HG03565 (cell line): Measurements from ENCODE around the gene PPFIBP2.

ENCODE experiments used
- ATAC-seq: cut with Tn5 transposase; IDR thresholded peaks from one replicate; pipeline ENCODE4 v1.9.1; 2021; ENCODE audit warnings: mild to moderate bottlenecking, moderate library complexity; ENCODE audit not compliant: unreplicated experiment

PPFIBP2 gene

DNA sequence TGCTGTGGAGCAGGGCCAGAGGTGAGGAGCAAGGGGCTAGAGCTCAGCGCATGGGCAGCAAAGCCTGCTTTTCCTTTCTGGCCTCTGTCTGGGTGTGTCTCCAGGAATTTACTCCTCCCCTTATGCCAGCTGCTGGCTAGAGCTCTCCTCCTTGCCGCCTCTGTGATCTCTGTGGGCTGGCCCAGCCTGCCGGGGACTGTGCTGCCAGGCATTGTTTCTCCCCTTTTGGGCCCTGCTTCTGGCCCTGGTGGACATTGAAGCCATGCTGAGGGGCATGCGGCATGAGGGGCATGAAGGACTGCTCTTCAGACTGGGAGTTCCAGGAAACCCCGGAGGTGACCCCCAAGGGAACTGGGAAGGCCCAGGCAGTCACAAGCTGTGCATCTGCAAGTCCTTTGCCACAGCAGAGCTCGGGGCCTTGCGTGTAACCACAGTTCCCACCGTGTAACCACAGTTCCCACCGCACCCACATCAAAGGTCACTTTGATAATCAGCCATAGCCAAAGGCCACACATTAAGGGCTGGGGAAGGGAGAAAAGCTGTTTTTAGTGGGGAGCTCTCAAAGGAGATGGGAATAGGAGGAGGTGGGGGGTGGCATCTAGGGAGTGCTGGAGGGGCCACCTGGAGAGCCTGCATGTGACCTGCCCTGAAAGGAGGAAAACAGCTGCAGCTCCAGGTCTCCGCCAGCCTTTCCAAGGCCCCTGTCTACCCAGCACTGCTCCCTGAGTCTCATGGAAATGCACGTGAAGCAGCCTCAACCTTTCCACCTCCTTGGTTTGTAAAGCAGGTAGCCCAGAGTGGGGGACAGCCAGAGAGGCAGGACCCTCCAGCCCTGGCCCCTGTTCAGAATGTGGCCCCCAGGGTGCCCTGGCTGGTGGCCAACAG, 62.3 kb downstream of the PPFIBP2 start:
- ATAC-seq = no peak

DNA sequence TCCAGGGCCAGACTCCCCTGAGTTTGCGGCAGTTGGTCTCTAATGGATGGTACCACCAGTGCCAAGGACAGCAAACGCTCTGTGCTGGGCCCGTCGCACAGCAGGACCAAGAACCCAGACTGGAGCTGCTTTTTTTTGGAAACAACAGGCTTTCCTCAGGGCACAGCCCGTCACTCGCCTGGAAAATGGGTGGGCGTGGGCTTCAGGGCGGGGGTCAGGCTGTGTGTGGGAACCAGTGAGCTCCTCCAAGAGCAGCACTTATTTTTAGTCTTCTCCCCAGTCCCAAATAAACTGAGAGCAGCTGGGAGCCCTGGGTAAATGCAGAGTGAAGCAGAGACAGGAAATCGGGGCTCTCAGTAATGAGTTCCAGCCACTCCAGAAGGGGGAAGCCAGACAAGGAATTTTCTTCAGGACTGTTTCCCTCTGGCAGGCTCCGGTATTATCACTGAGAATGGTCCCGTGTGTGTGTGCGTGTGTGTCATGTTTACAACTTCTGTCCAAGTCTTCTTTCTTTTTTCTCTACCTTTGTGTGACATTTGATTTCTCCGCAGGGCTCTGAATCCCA, 63.0 kb downstream of the PPFIBP2 start:
- no peak for ATAC-seq

DNA sequence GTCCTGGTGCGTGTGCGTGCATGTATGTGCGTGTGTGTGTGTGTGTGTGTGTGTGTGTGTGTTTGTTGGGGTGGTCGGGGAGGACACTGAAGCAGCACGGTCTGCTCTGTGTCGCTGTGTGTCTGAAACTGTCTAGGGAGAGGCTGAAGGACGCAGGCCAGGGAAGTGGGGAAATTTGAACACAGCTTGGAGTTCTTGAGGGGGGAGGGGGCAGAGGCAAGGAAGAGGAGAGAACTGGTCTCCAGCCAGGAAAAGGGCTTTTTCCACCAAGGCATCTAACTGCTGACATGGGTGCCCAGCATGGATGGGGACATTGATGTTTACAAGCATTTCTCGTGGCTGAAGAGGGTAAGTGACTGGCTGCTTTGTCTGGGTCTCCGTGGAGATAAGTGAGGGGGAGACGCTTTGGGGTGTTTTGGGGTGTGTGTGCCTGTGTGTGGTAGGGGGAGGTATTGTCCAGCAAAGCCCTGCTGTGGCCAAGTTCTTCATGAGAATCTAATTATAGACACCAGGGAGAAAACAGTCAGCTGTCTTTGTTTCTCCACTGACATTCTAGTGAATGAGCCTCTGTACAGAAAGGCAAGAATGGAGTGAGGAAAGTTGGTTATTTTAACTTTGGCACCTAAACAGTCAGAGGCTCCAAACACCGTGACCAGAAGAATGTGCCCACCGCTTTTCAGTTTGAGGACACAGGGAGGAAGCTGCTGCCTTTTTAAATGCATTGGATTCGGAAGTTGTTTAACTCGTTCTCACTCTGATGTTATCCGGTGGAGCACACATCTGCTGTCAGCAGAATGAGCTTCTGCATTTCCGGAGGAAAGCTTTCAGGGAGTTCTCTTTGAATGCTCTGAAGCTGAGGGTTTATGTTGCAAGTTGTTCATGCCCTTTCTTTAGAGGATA, 63.7 kb downstream of the PPFIBP2 start:
- no peak for ATAC-seq

DNA sequence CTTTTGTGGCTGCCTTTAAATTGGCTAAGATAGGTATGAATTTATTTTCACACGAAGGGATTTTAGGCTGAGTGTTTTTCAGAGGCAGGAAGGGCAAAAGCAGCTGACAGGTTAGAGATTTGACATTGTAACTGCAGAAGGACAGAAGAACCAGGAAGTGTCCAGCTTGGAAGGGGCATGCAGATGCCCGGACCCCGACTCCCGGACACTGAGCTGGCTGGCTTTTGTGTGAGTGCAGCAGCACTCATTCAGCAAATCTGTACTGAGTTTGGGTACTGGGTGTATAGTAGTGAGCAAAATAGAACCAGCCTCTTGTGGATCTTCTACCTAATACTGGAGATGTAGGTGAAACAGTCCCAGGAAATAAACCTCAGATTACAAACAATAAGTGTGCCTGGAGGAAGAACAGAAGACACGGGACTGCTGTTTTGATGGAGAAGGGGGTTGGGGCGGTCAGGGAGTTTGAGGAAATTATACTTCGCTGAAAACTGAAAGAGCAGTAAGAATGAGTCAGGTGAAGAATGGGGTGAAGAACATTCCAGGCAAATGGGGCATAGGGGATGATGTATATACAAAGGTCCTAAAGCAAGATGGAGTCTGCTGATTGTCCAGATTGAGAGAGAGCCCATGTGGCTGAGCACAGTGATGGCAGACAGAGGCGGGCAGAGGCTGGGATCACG, 64.6 kb downstream of the PPFIBP2 start:
- no peak for ATAC-seq

GRCh38 chr11:7579361-7579791, 65.6 kb downstream of the PPFIBP2 start:
- no peak for ATAC-seq

- ATAC-seq = no peak
Measured at GRCh38 chr11:7581021-7581590, 67.3 kb downstream of the PPFIBP2 start.

DNA sequence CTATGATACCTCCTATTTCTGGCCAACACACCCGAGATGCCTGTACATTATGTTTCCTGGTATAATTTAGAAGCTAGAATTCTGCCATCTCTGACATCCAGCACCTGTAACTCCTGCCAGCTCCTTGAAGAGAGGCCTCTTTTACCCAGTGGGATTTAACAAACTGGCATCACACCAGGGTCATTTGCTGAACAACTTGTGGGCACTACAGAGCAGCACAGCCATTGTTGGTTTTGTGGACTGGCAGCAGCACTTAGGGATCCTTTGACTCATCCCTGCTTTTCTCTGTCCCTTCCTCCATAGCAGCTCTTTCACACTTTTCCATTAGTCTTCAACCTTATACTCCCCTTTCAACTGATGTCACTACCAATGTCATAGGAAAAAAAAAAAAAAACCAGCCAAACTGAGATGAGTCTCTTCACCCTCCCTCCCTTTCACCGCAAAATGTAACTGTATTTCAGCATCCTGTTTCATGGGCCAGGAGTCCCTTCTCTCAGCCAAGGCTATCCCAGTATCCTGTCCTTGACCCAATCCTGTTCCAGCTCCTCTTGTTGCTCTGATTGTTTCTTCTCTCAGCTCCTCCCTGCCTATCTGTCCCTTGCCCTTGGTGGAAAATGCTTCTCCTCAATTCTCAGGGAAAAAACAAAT, 68.7 kb downstream of the PPFIBP2 start:
- ATAC-seq = no peak

GRCh38 chr11:7583248-7583647, 69.4 kb downstream of the PPFIBP2 start:
- ATAC-seq = no peak

DNA sequence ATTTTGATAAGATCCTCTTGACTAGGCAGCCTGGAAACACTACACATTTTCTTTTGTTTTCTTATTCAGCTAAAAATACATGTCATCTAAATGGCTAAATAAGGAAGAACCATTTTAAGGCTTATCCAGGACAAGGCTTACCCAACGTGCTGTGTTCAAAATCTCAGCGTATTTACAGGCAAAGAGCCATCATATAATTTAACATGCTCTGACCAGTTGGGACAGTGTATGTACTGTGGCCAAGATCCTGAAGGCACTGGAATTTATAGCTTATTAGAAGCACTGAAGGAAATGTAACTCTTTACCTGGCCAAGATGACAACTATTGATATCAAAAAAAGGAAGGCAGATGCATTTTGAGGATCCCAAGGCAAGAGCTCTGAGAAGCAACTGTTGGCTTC, 71.1 kb downstream of the PPFIBP2 start:
- ATAC-seq = no peak

DNA sequence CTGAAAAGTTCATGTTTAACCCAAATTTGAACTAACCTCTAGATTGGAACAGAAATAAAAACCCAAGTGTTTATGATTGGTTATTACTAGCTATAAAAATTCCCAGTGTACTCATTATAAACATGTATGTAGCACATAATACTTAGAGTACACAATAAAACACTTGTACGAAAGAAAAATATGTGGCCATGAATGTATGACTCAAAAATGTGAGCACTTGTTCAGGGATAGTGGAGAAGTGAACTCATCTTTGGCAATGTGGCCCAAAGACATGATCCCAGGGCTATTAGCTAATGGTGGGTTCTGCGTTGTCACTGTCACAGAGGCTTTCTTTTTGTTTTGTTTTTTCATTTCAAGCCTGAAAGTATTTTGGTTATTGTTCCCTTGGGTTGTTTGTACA, 72.0 kb downstream of the PPFIBP2 start:
- no peak for ATAC-seq

- no peak for ATAC-seq
Measured at GRCh38 chr11:7586376-7586775, 72.6 kb downstream of the PPFIBP2 start.

DNA sequence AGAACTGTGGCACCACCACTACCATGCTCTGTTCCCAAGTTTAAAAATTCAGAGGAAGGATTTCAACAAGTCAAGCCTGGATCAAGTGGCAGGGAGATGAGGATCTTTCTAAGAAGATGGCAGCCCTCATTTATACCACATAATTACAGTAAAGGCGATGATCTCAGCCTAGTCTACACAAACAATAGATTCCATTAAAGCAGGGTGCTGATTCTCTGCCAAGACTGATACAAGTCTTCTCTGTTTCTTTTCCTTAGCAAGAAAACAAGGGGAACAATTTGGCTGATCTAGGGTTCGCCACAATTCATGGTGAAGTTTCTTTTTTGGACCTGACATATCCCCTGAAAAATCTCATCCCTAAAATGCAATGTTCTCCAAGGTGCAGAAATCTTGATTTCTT, 73.9 kb downstream of the PPFIBP2 start:
- no peak for ATAC-seq

DNA sequence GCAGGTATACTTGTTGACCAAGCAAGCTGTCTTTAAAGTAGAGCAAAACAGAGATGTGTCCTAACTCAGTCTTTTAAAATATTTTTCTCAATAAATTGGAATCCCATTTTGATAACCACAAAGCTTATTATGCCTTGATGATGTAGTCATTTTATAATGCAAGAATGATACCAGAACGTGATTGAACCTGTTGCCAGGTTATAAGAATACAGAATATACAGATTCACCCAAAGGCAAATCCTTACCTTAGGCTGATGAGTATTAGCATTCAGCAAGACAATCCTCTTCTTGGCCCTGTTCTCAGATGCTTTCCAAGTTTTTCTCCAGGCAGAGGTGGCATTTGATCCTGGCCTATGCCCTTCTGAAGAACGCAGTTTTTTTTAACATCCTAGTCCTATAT, 76.1 kb downstream of the PPFIBP2 start:
- no peak for ATAC-seq

DNA sequence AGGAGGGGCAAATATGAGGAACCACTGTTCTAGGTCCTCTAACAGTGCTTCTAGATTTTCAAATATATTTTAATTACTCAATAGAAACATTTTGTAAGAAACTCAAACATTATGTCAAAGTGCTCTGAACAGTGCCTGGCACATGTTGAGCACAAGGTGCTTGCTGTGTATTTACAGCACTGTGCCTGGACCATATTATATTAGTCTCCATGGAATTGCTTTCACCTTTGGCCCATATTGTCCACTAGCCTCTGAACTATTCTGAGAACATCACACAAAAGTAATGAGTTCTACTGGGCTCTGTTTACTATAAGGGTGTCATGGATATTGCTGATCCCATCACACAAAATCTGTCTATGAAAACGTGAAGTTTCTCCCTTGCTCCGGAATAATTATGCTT, 76.7 kb downstream of the PPFIBP2 start:
- no peak for ATAC-seq

DNA sequence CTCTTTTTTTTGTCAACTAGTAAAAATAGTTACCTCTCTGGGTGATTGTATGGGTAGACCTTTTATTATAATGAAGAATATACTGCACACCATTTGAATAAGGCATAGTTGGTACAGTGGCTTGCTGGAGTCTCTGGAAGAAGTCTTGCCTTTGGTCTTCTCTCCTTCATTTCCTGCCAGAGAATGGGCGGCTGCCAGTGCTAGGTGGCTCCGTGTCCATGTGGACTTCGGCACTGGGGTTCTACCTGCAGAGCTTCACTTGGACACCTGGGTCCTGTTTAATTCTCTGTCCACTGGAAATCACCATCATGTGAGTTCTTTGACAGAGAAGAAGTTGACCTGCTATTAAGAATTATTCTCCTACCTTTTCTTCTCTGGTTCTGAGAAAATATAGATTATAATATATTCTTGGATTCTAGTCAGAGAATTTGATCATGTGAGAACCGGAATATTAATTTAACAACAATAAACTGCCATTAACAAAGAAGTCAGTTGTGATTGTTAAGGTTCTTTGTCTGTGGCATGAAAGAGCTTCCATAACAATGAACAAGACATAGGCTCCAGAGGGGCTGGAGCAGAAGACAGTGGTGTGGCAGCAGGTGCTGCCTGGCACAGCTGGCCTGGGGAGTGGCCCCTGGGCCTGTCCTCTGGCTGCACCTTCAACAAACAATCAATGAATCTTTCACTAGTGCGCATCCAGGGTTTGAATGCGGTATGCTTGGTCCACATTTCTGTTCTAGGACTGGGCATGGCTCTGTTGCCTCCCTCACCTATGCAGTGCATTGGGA, 77.5 kb downstream of the PPFIBP2 start:
- no peak for ATAC-seq

GRCh38 chr11:7591987-7592386, 78.2 kb downstream of the PPFIBP2 start:
- ATAC-seq = no peak

DNA sequence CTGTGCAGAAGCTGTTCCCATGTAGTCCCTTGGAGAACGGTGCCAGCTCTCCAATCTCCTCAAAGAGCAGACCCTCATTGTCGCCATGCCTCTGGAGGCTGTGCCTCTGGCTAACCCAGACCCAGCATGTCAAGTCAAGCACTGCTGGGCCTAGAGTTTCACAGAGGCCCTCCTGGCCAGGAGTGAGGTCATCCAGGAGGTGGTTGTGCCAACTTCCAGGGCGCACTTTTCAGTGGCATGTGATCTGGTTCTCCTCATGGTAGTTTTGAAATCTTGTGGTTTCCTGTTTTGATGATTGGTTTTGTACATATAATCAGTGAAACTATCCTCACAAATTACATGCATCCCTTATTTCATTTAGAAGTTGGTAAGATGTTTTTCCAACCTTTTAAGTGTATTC, 78.9 kb downstream of the PPFIBP2 start:
- ATAC-seq = no peak

DNA sequence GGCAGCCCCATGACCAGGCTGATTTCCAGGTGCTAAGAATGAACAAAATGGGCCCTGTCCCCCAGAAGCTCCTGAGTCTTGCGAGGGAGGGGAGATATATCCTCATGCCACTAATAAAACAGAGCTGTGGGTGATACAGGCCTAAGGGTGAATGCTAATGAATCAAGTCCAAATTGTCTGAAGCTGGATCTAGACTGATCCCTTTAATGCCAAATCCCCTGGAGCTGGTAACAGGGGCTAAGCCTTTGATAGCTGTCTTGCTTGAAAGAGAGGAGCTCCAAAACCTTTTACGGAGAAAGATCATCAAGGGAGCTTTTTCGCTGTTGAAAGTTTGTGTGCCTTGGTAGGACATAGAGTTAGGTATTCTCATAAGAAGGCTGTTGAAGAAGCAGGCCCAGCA, 79.7 kb downstream of the PPFIBP2 start:
- ATAC-seq = no peak
